ENCODE measurements around the gene BMAL2.

BMAL2 gene

DNA sequence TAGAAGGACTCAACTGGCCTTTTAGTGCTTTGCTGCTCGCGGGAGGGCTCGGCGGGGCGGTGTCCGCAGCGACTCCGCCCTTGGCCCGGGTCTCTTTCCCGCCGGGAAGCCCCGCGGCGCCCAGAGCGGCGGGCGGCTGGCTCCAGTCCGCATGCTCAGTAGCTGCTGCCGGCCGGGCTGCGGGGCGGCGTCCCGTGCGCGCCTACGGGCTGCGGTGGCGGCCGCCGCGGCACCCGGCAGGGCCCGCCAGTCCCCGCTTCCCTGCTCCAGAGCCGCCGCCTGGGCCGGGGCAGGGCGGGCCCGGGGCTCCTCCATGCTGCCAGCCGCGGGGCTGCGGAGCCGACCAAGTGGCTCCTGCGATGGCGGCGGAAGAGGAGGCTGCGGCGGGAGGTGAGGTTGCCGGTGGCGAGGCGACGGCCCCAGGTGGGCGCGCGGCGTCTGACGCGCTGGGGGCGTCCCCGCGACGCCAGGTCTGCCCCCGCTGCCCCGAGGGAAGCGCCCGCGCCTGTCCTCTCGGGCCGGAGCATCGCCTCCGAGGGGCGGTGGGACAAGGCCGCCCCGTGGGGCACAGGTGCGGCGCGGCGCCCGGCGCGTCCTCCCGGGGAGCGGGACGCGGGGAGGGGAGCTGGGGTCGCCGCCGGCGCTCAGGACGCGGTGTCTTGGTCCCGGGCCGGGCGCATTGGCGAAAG lies at the start of gene BMAL2:
Gene BMAL2, plus strand, starts transcription at position 123 of the 689 bp plus-strand sequence. Its CDS starts 237 bp downstream, at position 360.
- DNase-seq = peak; percentile 62 to 66

- DNase-seq = no peak
These were observed 48.6 kb upstream of the BMAL2 start for GRCh38 chr12:27284021-27284420.

DNA sequence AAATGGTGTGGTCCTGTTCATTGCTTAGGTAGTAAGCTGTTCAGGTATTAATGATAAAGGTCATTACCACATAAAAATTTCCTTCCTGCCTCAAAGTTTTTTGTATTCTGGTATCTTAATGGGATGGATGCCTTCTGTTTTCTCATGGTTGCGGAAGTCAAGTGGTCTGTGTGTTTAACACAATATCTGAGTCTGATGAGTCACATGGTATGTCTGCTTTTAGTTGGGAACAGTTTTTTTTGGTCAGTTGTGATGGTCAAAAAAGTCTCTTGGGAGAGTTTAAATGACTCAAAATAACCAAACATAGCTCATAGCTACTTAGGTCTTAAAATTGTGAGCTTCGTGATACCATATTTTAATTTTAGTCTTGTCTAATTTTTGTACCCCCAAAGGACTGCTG lies 47.9 kb upstream of the BMAL2 start:
- no peak for DNase-seq

DNA sequence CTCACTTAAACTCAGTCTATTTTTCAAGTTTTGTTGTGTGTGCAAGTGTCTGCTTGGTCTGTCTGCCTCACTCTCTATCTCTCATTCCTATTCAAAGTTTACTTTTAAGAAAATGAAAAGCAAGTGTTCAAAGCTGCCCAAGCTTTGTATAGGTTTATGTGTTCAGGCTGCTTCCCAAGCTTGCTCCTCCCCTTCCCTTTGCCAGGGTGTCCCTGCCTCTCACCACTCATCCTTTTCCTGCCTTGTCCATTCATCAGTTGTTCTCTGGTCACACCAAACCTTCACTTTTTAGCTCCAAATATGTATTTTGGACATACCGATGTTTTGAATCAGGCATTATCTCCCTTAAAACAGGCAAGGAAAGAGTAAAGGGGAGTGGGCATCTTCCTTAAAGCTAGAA lies 47.2 kb upstream of the BMAL2 start:
- DNase-seq = no peak

DNA sequence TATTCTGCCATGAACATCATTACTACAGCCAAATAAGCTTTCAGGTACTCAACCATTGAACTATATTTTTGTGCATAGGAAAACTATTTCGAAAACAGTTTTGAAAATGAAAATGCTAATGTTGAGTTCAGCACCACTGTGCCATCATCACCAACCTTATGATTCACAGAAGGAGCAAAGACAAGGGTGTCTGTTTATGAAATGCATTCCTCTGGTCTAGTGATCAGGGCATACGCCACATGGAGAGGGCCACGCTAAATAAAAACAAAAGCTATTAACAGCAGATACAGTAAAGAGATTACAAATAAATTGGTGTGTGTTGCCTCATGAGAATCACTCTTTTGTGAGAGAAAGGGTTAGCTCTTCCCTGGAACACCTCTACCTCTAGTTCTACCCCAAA lies 43.2 kb upstream of the BMAL2 start:
- no peak for DNase-seq

DNA sequence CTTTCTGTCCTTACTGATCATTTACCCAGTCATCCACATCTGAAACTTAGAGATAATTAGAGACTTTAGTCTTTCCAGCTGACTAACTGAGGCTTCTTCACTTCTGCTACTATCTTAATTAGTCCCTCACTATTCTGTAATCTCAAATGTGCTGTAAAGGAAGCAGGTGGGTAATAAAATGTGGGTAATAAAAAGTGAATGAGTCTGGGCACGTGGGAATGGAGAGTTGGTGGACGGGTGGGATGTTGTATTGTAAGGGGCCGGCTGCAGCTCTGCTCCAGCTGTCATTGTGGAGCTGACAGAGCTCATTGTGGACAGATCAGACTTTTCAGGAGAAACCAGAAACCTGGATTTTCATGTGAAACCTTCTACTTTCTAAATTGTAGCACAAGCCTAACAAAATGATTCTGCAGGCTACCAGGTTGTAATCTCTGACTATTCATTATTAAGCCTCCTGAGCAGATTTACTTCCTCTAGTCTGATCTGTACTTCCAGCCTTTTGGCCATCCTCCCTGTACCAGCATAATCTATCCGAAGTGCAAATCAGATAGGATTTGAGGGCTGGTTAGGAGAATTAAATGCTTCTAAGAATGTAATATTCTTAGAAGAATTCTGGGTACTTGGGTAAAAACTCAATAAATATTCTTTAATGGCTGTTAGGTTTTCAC lies 42.0 kb upstream of the BMAL2 start:
- no peak for DNase-seq

DNA sequence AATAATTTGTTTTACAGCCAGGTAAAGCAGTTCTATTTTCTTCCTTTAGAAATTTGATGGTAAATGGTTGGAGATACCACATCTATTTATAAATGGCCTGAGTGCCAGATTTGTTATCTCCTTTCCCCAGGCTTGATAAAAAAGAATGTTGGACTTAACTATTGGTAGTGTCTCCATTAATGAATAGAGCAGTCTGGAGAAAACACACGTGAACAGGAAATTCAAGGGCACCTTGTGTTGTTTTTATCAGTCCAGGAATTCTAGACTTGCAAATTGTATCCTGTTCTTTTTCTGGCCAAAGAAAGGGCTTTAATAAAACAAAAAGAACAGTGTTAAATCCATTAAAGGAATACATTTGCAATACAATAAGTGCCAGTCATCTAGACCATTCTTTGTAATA lies 40.8 kb upstream of the BMAL2 start:
- no peak for DNase-seq

DNA sequence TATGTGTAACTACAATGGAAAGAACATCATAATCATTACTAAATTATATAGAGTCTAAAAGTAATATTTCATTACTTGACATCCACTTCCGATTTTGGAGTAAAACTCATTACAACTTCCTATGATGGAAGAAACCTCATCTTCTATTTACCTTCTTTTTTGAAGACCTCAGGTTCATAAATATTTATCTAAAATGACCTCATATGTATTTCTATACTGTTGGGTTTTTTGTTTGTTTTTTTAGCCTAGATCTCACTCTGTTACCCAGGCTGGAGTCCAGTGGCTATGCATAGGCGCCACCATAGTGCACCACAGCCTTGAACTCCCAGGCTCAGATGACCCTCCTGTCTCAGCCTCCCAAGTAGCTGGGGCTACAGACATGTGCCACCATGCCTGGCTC lies 39.9 kb upstream of the BMAL2 start:
- no peak for DNase-seq

DNA sequence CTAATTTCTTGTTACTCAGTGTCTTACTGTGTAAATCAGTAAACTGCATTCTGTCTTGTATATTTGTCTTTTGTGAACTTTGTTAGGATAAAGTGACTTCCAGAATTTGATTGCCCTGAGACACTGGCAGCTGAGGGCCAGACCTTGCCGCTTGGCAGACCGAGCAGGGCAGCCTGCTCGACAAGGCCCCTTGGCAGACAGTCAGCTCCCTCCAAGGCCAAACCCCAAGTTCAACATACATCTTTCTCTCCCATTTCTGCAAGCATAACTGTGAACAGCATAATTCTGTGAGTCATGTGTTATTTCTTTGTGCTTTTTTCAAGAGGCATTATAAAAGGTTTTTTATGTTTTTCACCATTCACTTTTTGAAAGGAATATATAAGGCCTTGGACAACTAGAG lies 39.2 kb upstream of the BMAL2 start:
- no peak for DNase-seq

DNA sequence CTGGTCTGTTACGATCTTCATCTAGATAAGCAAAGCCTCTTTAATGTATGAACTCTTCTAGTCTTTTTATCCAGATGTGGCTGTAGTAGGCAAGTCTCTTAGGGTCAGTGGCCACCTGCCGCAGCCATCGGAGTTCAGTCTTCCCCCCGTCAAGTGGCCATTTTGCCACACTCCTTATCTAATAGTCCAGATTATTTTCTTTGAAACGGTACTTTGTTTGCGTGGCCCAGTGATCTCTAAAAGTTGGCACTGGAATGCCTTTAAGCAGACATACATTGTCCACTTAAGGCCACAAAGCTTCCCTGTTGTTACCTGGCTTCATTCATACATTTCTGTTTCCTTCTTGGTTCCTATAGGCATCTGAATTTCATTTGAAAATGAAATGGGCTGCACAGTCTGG lies 36.0 kb upstream of the BMAL2 start:
- DNase-seq = no peak

GRCh38 chr12:27297566-27297965 lies 35.1 kb upstream of the BMAL2 start:
- no peak for DNase-seq

DNA sequence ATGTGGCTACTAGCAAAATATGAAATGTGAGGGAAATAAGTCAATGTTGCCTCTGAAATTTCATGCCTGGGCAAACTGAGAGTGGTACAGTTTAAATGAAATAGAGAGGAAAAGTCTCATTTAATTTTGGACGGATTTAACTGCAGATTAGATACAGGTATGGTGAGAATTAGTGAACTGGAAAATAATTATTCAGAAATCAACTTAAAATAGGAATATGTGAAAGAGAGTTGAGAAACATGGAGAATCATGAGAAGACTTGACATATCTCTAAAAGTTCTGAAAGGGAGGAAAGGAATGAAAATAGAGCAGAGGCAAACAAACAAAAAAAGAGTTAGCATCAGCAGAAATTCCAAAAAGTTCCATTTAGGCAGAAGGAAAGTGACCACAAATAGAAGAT lies 33.5 kb upstream of the BMAL2 start:
- DNase-seq = no peak

DNA sequence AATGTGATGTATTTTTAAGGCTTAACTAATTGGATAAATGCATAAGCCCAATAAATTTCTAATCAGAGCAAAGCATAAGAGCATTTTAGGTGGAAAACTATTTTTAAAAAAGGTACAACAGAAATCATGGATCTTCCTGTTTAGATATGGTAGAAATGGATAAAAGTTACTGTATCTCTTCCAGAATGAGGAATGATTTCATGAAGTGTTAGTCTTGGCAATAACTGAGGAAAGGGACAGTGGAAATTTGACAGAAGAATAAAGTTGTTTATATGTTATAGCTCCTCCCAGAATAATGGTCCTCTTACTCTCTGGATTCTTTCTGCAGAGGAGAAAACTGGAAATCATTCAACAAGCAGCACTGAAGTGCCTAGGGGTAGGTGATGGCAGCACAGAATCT lies 32.4 kb upstream of the BMAL2 start:
- DNase-seq = no peak

- DNase-seq = no peak
These were observed 29.2 kb upstream of the BMAL2 start for GRCh38 chr12:27303139-27304111.

DNA sequence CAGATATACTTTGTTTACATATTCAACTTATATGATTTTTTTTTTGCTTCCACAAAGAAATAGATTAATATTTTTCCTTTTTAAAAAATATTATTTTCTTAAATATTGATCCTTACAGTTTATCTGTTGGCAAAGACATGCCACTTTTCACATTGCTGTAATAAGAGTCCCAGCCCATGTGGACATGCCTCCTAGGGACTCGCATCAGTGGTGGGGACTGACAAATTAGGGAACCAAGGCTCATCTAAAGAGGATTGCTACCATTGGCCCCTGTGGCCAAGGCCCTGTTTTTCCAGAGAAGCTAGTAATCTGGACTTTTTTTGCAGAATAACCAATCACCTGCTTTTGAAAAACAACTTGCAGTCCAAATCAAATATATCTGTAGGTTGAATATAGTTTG lies 27.8 kb upstream of the BMAL2 start:
- no peak for DNase-seq

- DNase-seq = no peak
These were observed 26.8 kb upstream of the BMAL2 start for GRCh38 chr12:27305673-27306456.

DNA sequence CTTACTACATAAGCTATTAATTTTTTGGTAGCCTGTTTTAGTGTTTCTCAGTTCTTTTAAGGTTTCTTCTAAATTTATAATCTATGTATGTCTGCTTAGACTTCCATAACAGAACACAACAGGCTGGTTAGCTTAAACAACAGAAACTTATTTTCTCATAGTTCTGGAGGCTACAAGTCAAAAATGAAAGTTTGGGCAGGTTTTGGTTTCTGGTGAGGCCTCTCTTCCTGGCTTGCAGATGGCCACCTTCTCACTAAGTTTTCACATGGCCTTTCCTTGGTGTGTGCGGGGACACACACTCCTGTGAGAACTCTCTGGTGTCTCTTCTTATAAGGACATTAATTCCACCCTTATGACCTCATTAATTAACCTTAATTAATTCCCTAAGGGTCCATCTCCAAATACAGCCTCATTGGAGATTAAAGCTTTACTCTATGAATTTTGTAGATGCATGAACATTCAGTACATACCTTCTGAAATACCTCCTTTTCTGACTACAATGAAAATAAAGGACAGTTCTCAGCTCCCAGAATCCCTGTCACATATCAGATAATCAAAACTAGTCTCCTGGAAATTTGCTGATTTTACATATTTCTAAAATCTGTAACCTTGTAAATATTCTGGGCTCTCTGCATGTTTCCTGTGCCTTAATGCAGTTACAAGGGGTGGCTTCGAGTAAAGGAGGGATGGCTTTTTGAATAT lies 23.2 kb upstream of the BMAL2 start:
- no peak for DNase-seq

DNA sequence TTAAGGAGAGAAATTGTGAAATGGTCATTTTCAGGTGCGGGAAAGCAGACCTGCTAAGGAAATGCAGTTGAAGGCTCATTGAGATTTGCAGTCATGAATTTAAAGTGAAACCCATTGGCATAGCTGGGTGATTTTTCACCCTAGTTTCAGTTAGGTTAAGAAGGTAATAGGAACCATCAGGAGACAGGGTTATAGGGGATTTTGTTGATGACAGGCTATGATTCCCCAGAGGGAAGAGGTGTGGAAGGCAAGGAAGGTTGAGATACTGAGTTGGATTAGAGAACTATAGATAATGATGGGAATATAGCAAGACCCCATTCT lies 22.7 kb upstream of the BMAL2 start:
- DNase-seq = no peak

- no peak for DNase-seq
These were observed 15.7 kb upstream of the BMAL2 start for GRCh38 chr12:27316947-27317346.

DNA sequence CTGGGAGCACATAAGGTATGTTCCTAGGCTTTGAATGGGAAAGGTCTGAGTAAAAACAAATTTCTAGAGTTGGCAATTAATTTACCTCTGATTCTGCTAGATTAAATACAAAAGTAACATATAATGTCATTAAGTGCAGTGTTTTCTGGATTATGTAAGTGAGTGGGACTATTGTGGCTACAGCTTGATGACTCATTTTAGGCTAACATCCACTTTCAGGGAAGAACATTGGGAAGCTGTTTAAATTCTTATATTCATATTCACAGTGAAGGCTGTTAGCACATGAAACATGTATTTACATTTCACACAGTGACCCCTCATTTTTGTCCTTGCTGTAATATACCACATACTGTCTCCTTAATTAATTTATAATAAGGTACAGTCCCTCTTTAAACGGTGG lies 13.2 kb upstream of the BMAL2 start:
- no peak for DNase-seq

GRCh38 chr12:27319848-27320247 lies 12.8 kb upstream of the BMAL2 start:
- no peak for DNase-seq

GRCh38 chr12:27324530-27324929 lies 8.1 kb upstream of the BMAL2 start:
- DNase-seq = no peak

Data from activated T-cell treated with anti-CD3 and anti-CD28 coated beads, Interleukin-2, amount 50 U/mL, for 48 hours (primary cell).